Mammary epithelial cell (primary cell): ENCODE measurements around the gene GNAT3.

ENCODE experiments used
- CTCF ChIP-seq, 2 donors: IDR thresholded peaks in 1 of 2; conservative IDR thresholded peaks in 1 of 2; 2 replicates each; pipeline ENCODE4 v1.5.1; 2011 to 2012; ENCODE audit warnings: inconsistent platforms in 2 of 2, low read length in 2 of 2, mild to moderate bottlenecking in 2 of 2, control low read depth in 1 of 2, low read depth in 1 of 2; ENCODE audit not compliant: insufficient read depth in 1 of 2; ENCODE audit errors: extremely low read depth in 1 of 2
- EZH2 ChIP-seq: IDR thresholded peaks from 2 replicates; pipeline ENCODE4 v1.6.1; 2012; ENCODE audit warnings: low read length, inconsistent platforms, borderline replicate concordance

GRCh38 chr7:80412842-80413241 lies 99.0 kb downstream of the GNAT3 start:
- TF ChIP-seq CTCF (conservative IDR thresholded peaks at IDR 0.05 in 1 of 2, IDR thresholded peaks at IDR 0.05 in 1 of 2; ENCODE audit: extremely low read depth in 1 of 2, insufficient read depth in 1 of 2, low read depth in 1 of 2, low read length in 2 of 2) (no peak), EZH2 (no peak)
